WTC11 (cell line): ENCODE results near the gene SH3GL1.

Experiments
- ATF1 ChIP-seq: sonication (generic); formaldehyde crosslinking; IDR thresholded peaks from 2 replicates; pipeline ENCODE4 v1.8.1; 2023; ENCODE audit warnings: mild to moderate bottlenecking, moderate library complexity, missing genetic modification reagents
- FOXK1 ChIP-seq: sonication (generic); formaldehyde crosslinking; IDR thresholded peaks from 2 replicates; pipeline ENCODE4 v1.8.0; 2022; ENCODE audit warnings: mild to moderate bottlenecking, moderate library complexity, missing genetic modification reagents
- IRF2 ChIP-seq: sonication (generic); formaldehyde crosslinking; IDR thresholded peaks from 2 replicates; pipeline ENCODE4 v1.8.0; 2022; ENCODE audit warnings: low read depth, missing genetic modification reagents, borderline replicate concordance
- TCF7 ChIP-seq: sonication (generic); formaldehyde crosslinking; IDR thresholded peaks from 2 replicates; pipeline ENCODE4 v1.8.0; 2022; ENCODE audit warnings: mild to moderate bottlenecking, low read depth, missing genetic modification reagents, moderate library complexity
- TF ChIP-seq, protein P1 (sequence below): fragments of 200-600 bp; IDR thresholded peaks from 2 replicates; pipeline ENCODE4 v1.8.0; 2022; ENCODE audit warnings: antibody characterized with exemption
- TF ChIP-seq, protein P2 (sequence below): fragments of 250-450 bp; sonication (Bioruptor Pico); conservative IDR thresholded peaks from 2 replicates; pipeline ENCODE4 v1.9.0; 2021; ENCODE audit warnings: mild to moderate bottlenecking
- TF ChIP-seq, protein P3 (sequence below): sonication (generic); formaldehyde crosslinking; IDR thresholded peaks from 2 replicates; pipeline ENCODE4 v1.8.1; 2023; ENCODE audit warnings: mild to moderate bottlenecking, missing genetic modification reagents
- TF ChIP-seq, protein P4 (sequence below): sonication (generic); formaldehyde crosslinking; IDR thresholded peaks from 2 replicates; pipeline ENCODE4 v1.8.0; 2022; ENCODE audit warnings: mild to moderate bottlenecking, missing genetic modification reagents
- TF ChIP-seq, protein P5 (sequence below): sonication (generic); formaldehyde crosslinking; IDR thresholded peaks from 2 replicates; pipeline ENCODE4 v1.8.1; 2022; ENCODE audit warnings: low read depth, mild to moderate bottlenecking, moderate library complexity, missing genetic modification reagents, borderline replicate concordance
- TF ChIP-seq, protein P6 (sequence below): sonication (generic); formaldehyde crosslinking; IDR thresholded peaks from 2 replicates; pipeline ENCODE4 v1.8.0; 2022; ENCODE audit warnings: mild to moderate bottlenecking, missing genetic modification reagents

DNA sequence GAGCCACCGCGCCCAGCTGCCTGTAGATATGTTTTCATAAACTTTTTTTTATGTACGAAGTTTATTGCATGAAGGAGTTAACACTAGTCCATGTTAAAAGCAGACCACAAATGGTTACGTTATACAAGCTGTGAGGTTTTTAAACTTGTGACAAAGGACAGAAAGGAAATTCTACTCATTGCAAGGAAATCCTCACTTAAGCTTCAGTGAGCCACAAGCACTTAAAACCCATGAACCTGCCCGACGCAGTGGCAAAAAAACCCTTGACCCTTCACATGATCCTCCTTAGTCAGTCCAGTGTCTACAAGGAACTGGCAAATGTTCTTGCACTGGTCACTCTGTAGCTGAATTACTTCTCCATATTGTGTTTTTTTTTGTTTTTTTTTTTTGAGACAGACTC is 52.8 kb downstream of the SH3GL1 start:
- TF ChIP-seq, protein P1, sequence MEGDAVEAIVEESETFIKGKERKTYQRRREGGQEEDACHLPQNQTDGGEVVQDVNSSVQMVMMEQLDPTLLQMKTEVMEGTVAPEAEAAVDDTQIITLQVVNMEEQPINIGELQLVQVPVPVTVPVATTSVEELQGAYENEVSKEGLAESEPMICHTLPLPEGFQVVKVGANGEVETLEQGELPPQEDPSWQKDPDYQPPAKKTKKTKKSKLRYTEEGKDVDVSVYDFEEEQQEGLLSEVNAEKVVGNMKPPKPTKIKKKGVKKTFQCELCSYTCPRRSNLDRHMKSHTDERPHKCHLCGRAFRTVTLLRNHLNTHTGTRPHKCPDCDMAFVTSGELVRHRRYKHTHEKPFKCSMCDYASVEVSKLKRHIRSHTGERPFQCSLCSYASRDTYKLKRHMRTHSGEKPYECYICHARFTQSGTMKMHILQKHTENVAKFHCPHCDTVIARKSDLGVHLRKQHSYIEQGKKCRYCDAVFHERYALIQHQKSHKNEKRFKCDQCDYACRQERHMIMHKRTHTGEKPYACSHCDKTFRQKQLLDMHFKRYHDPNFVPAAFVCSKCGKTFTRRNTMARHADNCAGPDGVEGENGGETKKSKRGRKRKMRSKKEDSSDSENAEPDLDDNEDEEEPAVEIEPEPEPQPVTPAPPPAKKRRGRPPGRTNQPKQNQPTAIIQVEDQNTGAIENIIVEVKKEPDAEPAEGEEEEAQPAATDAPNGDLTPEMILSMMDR, result no peak
- TF ChIP-seq IRF2 (CRISPR knock-in tag) (no peak), FOXK1 (CRISPR knock-in tag) (no peak), TCF7 (no peak), ATF1 (CRISPR knock-in tag) (no peak)
- TF ChIP-seq, protein P2, sequence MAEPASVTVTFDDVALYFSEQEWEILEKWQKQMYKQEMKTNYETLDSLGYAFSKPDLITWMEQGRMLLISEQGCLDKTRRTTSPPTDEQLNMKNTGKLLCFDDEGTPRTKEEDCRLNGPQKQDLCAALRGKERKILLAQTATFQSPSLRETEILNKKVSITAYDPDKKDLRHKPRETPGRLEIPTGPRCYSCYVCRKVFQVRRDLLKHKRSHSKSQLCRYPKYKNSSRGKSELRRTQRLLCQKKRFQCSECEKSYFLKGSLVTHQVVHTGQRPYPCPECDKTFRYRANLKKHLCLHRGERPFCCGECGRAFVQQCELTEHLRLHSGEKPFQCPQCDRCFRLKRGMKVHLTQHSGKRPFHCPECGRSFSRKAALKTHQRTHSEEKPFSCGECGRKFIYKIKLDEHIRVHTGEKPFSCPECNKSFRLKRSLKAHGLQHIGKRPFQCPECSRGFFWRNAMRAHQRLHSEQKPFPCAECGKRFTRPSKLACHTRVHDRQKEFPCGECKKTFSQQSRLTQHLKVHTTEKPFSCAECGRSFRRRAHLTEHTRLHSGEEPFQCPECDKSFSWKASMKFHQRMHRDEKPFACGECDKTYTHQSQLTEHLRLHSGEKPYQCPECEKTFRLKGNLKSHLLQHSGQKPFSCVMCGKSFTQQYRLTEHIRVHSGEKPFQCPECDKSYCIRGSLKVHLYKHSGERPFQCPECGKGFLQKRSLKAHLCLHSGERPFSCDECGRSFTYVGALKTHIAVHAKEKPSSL (CRISPR knock-in tag), result no peak
- TF ChIP-seq, protein P3, sequence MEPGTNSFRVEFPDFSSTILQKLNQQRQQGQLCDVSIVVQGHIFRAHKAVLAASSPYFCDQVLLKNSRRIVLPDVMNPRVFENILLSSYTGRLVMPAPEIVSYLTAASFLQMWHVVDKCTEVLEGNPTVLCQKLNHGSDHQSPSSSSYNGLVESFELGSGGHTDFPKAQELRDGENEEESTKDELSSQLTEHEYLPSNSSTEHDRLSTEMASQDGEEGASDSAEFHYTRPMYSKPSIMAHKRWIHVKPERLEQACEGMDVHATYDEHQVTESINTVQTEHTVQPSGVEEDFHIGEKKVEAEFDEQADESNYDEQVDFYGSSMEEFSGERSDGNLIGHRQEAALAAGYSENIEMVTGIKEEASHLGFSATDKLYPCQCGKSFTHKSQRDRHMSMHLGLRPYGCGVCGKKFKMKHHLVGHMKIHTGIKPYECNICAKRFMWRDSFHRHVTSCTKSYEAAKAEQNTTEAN (CRISPR knock-in tag), result no peak
- TF ChIP-seq, protein P4, sequence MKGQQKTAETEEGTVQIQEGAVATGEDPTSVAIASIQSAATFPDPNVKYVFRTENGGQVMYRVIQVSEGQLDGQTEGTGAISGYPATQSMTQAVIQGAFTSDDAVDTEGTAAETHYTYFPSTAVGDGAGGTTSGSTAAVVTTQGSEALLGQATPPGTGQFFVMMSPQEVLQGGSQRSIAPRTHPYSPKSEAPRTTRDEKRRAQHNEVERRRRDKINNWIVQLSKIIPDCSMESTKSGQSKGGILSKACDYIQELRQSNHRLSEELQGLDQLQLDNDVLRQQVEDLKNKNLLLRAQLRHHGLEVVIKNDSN (CRISPR knock-in tag), result no peak
- TF ChIP-seq, protein P5, sequence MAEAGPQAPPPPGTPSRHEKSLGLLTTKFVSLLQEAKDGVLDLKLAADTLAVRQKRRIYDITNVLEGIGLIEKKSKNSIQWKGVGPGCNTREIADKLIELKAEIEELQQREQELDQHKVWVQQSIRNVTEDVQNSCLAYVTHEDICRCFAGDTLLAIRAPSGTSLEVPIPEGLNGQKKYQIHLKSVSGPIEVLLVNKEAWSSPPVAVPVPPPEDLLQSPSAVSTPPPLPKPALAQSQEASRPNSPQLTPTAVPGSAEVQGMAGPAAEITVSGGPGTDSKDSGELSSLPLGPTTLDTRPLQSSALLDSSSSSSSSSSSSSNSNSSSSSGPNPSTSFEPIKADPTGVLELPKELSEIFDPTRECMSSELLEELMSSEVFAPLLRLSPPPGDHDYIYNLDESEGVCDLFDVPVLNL (CRISPR knock-in tag), result no peak
- TF ChIP-seq, protein P6, sequence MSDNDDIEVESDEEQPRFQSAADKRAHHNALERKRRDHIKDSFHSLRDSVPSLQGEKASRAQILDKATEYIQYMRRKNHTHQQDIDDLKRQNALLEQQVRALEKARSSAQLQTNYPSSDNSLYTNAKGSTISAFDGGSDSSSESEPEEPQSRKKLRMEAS (CRISPR knock-in tag), result no peak
